Suppressor macrophage (primary cell): ENCODE measurements around the gene ZBTB20.

Source experiments
- DNase-seq, 4 experiments: peaks; one replicate each; pipeline ENCODE4 v3.0.0-alpha.2; 2020 to 2022

Gene ZBTB20

GRCh38 chr3:114328345-114328744 lies 818.7 kb downstream of the ZBTB20 start:
- DNase-seq: no peak

- no peak for DNase-seq
Observed at GRCh38 chr3:114327665-114328064, 819.4 kb downstream of the ZBTB20 start.

DNA sequence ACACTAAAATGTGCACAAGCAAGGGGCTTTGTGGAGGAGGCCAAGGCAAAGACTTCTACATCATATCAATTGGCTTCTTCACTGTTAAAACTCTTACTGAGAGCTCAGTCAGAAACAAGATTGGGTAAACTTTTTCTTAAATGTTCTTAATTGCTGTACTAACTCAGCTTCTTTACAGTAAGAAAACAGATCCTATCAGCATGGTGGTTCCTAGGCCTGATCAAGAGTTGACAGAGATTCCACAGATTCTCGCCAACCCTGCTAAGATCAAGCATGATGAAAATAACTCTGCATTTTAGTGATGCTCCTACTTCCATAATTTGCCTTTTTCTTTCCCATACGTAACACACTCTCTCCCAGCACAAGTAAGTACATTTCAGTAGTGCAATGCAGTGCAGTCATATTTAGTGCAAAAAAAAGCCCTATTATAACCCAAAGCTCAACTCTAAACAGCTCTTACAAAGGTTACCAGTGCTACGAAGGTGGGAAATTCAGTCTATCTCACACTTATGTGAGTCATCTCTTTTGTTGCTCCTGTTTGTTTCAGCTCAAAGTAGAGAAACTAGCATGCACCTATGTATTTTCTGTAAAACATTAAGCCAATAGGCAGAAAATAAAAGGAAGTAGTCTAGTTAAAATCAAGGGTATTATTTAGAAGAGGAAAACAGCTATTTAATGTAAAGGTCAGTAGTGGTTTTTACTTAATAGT lies 823.4 kb downstream of the ZBTB20 start:
- no peak for DNase-seq

DNA sequence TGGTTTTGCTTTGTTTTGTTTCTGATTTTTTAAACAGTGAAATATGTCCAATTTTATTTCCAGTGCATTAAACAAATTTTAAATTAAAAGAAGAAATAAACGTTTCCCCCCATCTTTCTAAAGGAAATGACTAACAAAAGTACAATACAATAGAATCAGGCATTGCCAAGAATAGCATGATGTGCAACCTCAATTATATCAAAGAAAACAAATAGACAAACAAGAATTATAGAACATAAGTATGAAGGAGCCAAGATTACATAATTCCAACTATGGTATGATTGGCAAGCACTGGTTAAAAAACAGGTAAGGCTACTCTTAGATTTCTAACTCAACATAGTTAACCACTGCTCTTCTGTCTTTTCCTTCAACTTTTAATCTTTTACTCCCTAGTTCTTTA lies 826.8 kb downstream of the ZBTB20 start:
- no peak for DNase-seq

GRCh38 chr3:114319453-114319852 lies 827.6 kb downstream of the ZBTB20 start:
- DNase-seq: no peak

DNA sequence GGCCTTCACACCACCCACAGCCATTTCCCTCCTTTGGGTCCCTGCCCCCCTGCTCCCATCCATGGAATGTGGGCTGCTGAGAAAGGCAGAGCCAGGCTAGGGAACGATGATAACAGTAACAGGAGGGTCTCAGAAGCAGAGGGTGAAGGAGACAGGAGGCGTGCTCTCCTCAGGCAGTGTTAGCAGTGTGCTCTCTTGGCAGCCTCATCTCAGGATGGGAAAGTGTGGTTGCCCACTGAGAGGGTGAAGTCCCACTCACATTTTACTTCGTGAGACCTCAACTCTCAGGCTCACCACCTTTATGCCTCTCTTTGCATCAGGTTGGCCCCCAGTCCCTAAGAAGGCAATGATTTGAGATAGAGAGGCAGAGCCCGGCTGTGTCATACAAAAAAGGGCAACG lies 828.8 kb downstream of the ZBTB20 start:
- DNase-seq: no peak

GRCh38 chr3:114314282-114314681 lies 832.8 kb downstream of the ZBTB20 start:
- no peak for DNase-seq

GRCh38 chr3:114313426-114313825 lies 833.7 kb downstream of the ZBTB20 start:
- no peak for DNase-seq

DNA sequence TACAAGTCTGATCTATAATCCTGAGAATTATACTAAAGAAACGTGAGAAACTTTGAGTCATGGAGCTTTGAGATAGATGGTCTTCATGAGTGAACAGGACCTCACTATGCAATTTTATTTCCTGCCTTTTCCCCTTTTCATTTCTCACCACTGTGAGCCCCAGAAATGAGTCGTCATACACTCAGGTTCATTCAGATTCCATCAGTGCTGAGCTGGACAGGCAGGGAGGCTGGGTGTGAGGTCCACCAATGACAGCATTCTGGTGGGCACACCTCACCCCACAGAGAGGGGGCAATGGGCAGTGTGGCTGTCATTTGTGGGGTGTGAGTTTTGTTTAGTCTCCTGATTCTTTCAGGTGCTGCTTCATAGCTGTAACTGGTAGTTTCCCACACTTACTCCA lies 836.4 kb downstream of the ZBTB20 start:
- DNase-seq: no peak

- DNase-seq: no peak
Observed at GRCh38 chr3:114308830-114309229, 838.3 kb downstream of the ZBTB20 start.

- DNase-seq: no peak
Observed at GRCh38 chr3:114308377-114308776, 838.7 kb downstream of the ZBTB20 start.

- DNase-seq: no peak
Observed at GRCh38 chr3:114307832-114308231, 839.3 kb downstream of the ZBTB20 start.

GRCh38 chr3:114307222-114307830 lies 839.8 kb downstream of the ZBTB20 start:
- no peak for DNase-seq

DNA sequence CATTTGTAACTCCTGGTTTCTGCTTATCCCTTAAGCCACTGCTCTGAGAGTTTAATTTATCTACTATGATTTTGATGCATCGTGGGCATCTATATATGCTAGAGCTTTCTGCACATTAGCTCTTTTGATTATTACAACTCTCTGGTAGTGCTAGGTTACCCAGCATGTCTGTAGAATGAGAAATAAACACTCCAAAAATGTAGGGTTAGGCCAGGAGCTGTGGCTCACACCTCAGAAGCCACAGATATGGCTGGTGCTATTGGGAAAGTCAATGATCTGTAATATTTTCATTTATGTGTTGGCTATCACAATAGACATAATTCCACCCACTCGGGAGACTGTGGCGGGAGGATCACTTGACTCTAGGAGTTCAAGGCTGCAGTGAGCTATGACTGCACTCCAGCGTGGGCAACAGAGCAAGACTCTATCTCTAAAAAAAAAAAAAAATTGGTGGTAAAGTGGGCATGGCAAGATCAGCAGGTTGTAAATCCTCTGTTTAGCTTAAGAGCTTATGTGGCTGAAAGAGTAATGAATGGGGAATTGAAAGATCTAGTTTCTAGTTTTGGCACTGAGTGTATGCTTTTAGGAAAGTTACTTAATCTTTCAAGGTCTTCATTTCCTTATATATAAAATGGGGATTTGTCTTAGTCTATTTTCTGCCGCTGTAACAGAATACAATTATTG lies 847.0 kb downstream of the ZBTB20 start:
- DNase-seq: no peak

GRCh38 chr3:114299421-114299820 lies 847.7 kb downstream of the ZBTB20 start:
- peak in 2 of 4 experiments; percentile 3 to 39 for DNase-seq

DNA sequence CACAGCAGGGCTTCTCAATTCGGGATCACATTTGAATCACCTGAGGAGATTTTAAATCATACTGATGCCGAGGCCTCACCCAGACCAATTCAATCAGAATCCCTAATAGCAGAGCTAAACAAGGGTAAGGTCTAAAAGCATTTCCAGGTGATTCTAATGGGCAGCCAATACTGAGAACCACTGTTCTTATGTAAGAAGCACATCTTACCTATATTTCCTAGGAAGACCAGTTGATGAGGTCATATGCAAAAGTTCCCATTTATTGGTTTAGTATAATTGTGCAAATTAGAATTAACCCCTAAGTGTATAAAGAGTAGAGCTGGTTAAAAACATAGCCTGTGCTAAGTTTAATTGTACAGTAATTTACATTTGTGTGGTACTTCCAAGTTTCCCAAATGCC lies 851.1 kb downstream of the ZBTB20 start:
- no peak for DNase-seq

GRCh38 chr3:114294940-114295480 lies 852.1 kb downstream of the ZBTB20 start:
- DNase-seq: no peak

DNA sequence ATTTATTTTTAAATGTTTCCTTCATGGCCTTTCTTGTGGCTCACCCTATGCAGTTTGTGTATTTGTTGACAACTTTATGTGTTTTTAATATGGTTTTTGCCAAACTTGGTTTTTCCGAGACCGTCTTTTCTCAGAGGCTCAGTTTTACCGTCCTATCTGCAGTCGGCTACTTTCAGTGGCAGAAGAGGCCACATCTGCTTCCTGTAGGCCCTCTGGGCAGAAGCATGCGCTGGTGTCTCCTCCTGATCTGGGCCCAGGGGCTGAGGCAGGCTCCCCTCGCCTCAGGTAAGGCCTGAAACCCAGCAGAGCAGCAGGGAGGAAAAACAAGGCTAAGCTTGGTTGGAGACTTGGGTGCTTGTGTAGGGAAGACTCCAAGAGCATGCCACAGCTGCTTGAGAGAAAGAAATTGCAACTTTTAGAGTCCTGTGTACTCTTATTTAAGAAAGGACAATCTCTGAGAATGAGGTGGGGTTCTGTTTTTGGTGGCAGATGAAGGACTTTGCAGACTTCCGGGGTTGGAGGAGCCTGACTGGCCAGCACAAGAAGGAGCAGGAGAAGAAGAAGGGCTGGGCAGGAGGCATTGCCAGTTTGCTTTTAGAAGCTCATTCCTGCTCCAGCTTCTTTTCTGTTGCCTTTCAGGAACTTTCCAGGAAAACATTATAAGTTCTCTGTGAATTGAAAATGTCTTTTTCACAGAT lies 853.1 kb downstream of the ZBTB20 start, which contains the start of gene TIGIT:
Gene TIGIT (plus strand): TSS at position 191 of the 698 bp plus-strand sequence. CDS start 34 bp downstream, at position 225.
- DNase-seq: no peak

DNA sequence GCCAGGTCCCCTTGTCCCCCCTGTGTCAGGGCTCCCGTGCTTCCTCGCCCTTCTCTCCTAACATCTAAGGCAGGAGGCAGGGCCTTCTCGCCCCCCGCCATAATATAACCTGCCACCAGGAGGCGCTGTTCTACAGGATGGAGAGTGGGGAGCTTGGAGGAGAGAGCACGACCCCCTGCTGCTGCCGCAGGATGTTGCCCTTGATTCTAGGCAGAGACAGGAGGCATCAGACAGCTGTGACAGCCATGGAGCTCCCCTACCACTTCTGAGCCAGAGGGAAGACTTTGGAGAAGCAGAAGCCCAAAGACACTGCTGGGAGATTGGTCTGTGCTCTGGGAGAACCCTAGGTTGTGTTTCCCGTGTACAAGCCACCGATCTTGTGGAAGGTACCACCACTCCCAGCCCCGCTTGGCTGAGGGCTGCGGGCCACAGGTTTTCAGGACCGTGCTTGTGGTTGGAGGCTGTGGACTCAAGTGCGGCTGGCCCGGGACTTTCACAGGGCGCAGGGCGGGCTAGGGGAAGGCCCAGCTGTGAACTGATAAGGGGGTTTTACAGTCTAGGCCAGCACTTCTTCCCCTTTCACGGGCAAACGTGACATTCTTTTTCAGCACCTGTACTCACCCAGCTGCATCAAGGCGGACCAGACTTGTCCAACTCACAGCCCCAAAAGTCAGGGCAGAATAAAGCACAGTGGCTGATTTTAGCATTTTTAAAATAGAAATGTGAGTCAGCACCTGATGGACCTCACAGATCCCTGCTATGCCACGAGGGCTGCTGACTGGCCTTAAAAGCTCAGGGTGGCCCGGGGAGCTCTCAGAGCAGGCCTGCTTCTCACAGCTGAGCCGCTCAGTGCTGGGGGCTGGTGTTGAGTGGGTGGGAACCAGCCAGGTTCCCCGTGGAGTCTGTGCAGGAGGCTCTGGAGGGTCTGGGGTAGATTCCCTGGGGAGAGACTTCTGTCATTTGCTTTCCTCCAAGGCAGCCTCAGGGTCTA lies 855.9 kb downstream of the ZBTB20 start:
- DNase-seq: peak; percentile 57 to 76 (median 70)

DNA sequence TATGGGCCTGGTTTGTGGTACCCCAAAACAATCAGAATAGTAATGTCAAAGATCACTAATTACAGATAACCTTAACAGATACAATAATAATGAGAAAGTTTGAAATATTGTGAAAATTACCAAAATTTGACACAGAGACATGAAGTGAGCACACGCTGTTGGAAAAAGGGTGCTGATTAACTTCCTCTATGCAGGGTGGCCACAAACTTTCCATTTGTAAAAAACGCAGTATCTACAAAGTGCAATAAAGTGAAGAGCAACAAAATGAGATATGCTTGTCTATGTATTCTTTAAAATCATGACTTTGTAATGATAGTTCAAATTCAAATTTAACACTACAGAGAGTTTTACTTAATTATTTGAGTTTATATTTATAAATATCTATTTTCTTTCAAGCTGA lies 860.8 kb downstream of the ZBTB20 start:
- no peak for DNase-seq

GRCh38 chr3:114285648-114286230 lies 861.3 kb downstream of the ZBTB20 start:
- no peak for DNase-seq
